OCI-LY7 (cell line): Measurements from ENCODE around the gene RSU1.

ENCODE experiments used
- EZH2phosphoT487 ChIP-seq: fragments of 200-600 bp; sonication (generic); IDR thresholded peaks from 2 replicates; pipeline ENCODE4 v1.6.1; 2018; ENCODE audit warnings: low read depth, borderline replicate concordance, mild to moderate bottlenecking, mixed run types, antibody characterized with exemption, low read length, moderate library complexity, mixed read lengths
- TF ChIP-seq, protein P1 (sequence below): fragments of 200-600 bp; sonication (generic); conservative IDR thresholded peaks from 2 replicates; pipeline ENCODE4 v1.5.1; 2014; ENCODE audit warnings: mild to moderate bottlenecking, antibody characterized with exemption, low read length, moderate library complexity, mixed read lengths

GRCh38 chr10:16835228-16835627 lies 18.0 kb upstream of the RSU1 start:
- TF ChIP-seq, protein P1, sequence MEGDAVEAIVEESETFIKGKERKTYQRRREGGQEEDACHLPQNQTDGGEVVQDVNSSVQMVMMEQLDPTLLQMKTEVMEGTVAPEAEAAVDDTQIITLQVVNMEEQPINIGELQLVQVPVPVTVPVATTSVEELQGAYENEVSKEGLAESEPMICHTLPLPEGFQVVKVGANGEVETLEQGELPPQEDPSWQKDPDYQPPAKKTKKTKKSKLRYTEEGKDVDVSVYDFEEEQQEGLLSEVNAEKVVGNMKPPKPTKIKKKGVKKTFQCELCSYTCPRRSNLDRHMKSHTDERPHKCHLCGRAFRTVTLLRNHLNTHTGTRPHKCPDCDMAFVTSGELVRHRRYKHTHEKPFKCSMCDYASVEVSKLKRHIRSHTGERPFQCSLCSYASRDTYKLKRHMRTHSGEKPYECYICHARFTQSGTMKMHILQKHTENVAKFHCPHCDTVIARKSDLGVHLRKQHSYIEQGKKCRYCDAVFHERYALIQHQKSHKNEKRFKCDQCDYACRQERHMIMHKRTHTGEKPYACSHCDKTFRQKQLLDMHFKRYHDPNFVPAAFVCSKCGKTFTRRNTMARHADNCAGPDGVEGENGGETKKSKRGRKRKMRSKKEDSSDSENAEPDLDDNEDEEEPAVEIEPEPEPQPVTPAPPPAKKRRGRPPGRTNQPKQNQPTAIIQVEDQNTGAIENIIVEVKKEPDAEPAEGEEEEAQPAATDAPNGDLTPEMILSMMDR = no peak
- TF ChIP-seq EZH2phosphoT487 = no peak
